ES-I3 (cell line): Measurements from ENCODE around the gene C2orf68.
"Not testable (repeated sequence)": the region's sequence is repeated elsewhere in the genome, so short reads cannot be mapped to it uniquely, and the experiment has no call there.

Source experiments
- H3K36me3 ChIP-seq: 2 replicates; pipeline ENCODE4 v1.6.1; 2013; ENCODE audit warnings: mild to moderate bottlenecking, low read length, control low read depth, moderate library complexity; ENCODE audit not compliant: insufficient read depth
- H3K4me1 ChIP-seq: 2 replicates; pipeline ENCODE4 v1.6.1; 2013; ENCODE audit warnings: mild to moderate bottlenecking, control low read depth, low read length; ENCODE audit not compliant: insufficient read depth
- H3K9ac ChIP-seq: 2 replicates; pipeline ENCODE4 v1.6.1; 2013; ENCODE audit warnings: low read depth, mild to moderate bottlenecking, low read length, moderate library complexity
- H3K9me3 ChIP-seq: 2 replicates; pipeline ENCODE4 v1.6.1; 2013; ENCODE audit warnings: mild to moderate bottlenecking, low read length, moderate library complexity; ENCODE audit not compliant: control insufficient read depth, insufficient read depth

Gene C2orf68

GRCh38 chr2:85575739-85576138 is 36.1 kb downstream of the C2orf68 start:
- H3K9me3 ChIP-seq: no peaks in the 10 kb centered on the region
- no peak overlapping the region for H3K9ac ChIP-seq
- H3K4me1 ChIP-seq: peaks cover 18% of the 10 kb centered on the region
- 0 out of 2 replicates have a peak, but pooled peaks cover under 1% of the 10 kb centered on the region for H3K36me3 ChIP-seq

DNA sequence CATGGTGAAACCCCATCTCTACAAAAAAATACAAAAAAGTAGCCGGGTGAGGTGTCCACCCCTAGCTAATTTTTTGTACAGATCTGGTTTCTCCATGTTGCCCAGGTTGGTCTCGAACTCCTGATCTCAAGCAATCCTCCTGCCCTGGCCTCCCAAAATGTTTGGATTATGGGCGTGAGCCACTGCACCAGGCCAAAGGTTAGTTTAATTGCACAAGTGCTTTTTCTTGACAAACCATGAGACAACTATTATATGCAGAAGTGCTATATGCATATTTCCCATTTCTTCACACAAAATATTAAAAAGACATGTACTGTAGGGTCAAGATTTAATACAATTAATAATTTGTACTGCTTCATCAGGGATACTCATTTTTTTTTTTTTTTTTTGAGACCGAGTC is 45.6 kb downstream of the C2orf68 start:
- Histone ChIP-seq H3K9me3 (no peaks in the 10 kb centered on the region), H3K4me1 (no peaks in the 10 kb centered on the region), H3K9ac (no peak overlapping the region), H3K36me3 (no peaks in the 10 kb centered on the region)

DNA sequence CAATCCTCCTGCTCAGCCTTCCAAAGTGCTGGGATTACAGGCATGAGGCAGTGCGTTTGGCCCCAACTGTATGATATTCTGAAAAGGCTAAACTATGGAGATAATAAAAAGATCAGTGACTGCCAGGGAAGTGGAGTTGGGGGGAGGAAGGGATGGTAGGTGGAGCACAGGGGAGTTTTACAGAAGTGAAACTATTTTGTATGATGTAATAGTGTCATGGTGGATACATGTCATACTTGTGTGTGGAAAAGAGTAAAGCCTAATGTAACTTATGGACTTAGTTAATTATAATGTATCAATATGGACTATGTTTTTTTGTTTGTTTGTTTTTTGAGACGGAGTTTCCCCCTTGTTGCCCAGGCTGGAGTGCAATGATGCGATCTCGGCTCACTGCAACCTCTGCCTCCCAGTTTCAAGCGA is 47.7 kb downstream of the C2orf68 start:
- no peak overlapping the region for H3K9ac ChIP-seq
- no peaks in the 10 kb centered on the region; the same call in 1 of the 2 replicates for H3K4me1 ChIP-seq
- no peaks in the 10 kb centered on the region for H3K36me3 ChIP-seq
- no peaks in the 10 kb centered on the region for H3K9me3 ChIP-seq

DNA sequence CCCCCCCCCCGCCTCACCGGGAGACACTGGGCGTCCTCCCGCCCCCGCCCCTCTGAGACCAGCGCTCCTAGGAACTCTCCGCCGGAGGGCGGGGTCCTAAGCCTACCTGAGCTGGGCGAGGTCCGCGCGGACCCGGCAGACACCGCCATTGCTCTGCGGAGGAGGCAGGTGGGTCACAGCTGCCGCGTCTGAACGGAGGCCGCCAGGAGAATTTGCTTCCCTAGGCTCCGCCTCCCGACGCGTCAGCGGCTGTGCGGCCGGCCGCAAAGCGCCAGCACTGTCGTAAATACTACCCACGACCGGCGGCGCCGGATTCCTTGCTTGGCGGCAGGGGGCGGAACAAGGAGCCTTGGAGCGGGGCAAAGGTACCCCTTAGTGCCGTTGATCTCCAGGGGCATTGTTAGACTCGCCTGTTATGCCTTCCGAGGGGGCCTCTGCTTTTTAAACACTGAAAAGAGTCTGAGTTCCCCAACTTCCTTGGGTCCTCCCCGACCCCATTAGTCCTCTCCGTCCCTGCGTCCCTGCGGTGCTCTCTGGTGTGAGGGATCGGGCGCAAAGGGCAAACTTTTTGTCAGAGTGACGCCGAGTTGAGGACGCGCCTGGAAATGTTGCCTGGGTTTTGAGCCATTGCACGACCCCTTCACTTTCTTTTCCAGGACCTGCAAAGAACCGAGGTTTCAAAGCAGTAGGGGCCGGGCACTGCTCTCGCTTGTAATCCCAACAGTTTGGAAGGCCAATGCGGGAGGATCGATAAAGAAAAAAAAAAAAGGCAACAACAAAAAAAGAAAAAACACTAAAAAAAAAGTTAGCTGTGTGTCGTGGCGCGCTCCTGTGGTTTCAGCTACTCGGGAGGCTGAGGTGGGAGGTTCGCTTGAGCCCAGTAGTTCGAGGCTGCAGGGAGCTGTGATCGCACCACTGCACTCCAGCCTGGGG is 50.3 kb downstream of the C2orf68 start, which contains the start of gene GGCX:
Gene GGCX (minus strand): TSS at position 214 of the 933 bp plus-strand sequence. CDS start 65 bp downstream, at position 149.
- H3K4me1 ChIP-seq: no peaks in the 10 kb centered on the region; the same call in 1 of the 2 replicates
- H3K36me3 ChIP-seq: peaks cover 2% of the 10 kb centered on the region; the same call in 1 of the 2 replicates
- peak within 1 kb of the TSS; percentile 94 for H3K9ac ChIP-seq
- no peaks in the 10 kb centered on the region for H3K9me3 ChIP-seq

- H3K4me1 ChIP-seq: no peaks in the 10 kb centered on the region; the same call in 1 of the 2 replicates
- H3K9ac ChIP-seq: peak overlapping the region; percentile 94
- no peaks in the 10 kb centered on the region for H3K9me3 ChIP-seq
- peaks cover 2% of the 10 kb centered on the region; the same call in 1 of the 2 replicates for H3K36me3 ChIP-seq
These were observed 51.0 kb downstream of the C2orf68 start for GRCh38 chr2:85560812-85561279.

GRCh38 chr2:85560403-85560726 is 51.5 kb downstream of the C2orf68 start:
- H3K9me3 ChIP-seq, H3K4me1 ChIP-seq, H3K36me3 ChIP-seq: not testable (repeated sequence)
- H3K9ac ChIP-seq: peak overlapping the region; percentile 94

GRCh38 chr2:85558160-85558559 is 53.7 kb downstream of the C2orf68 start:
- Histone ChIP-seq H3K4me1 (no peaks in the 10 kb centered on the region; the same call in 1 of the 2 replicates), H3K36me3 (peaks cover 13% of the 10 kb centered on the region), H3K9ac (no peak overlapping the region), H3K9me3 (no peaks in the 10 kb centered on the region)

DNA sequence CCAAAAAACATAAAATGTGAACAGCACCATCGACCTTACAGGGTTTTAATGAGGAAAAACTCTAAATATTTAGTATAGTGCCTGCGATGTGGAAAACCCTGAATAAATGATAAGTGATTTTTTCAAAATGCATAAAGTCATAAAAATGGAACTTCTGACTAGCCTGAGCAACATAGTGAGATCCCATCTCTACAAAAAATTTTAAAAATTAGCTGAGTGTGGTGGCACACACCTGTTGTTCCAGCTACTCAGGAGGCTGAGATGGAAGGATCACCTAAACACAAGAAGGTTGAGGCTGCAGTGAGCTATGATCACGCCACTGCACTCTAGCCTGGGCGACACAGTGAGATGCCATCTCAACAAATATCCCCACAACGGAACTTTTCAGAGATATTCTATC is 54.7 kb downstream of the C2orf68 start:
- Histone ChIP-seq H3K4me1 (no peaks in the 10 kb centered on the region; the same call in 1 of the 2 replicates), H3K9ac (no peak overlapping the region), H3K36me3 (peaks cover 20% of the 10 kb centered on the region), H3K9me3 (no peaks in the 10 kb centered on the region)
